Mesenchymal stem cell (in vitro differentiated cells and primary cell): ENCODE data around the gene ELFN2.

ENCODE experiments used
- DNase-seq: peaks from one replicate; pipeline ENCODE4 v3.0.0-alpha.2; 2013
- H2AFZ ChIP-seq: one replicate; pipeline ENCODE4 v1.6.1; 2013; ENCODE audit warnings: low read depth, mild to moderate bottlenecking, control low read depth, inconsistent platforms, low read length, moderate library complexity
- H2AK5ac ChIP-seq: 2 replicates; pipeline ENCODE4 v1.6.1; 2013; ENCODE audit warnings: low read length, moderate library complexity, mild to moderate bottlenecking, inconsistent platforms; ENCODE audit not compliant: severe bottlenecking
- H2BK120ac ChIP-seq: one replicate; pipeline ENCODE4 v1.6.1; 2013; ENCODE audit warnings: low read depth, mild to moderate bottlenecking, inconsistent platforms, low read length, moderate library complexity
- H2BK12ac ChIP-seq, 2 experiments: one replicate each; pipeline ENCODE4 v1.6.1; 2013; ENCODE audit warnings: inconsistent platforms in 2 of 2, low read length in 2 of 2, mild to moderate bottlenecking in 2 of 2, moderate library complexity in 2 of 2, control low read depth in 1 of 2
- H2BK15ac ChIP-seq: one replicate; pipeline ENCODE4 v1.6.1; 2013; ENCODE audit warnings: mild to moderate bottlenecking, low read depth, inconsistent platforms; ENCODE audit not compliant: poor library complexity, severe bottlenecking
- H2BK5ac ChIP-seq: 2 replicates; pipeline ENCODE4 v1.6.1; 2013; ENCODE audit warnings: low read depth, mild to moderate bottlenecking, low read length, control low read depth, inconsistent platforms; ENCODE audit not compliant: poor library complexity, severe bottlenecking
- H3K14ac ChIP-seq, 2 experiments: one replicate each; pipeline ENCODE4 v1.6.1; 2013; ENCODE audit warnings: inconsistent platforms in 2 of 2, low read length in 2 of 2, control low read depth in 1 of 2, mild to moderate bottlenecking in 1 of 2, moderate library complexity in 1 of 2
- H3K18ac ChIP-seq, 2 experiments: one replicate each; pipeline ENCODE4 v1.6.1; 2013; ENCODE audit warnings: inconsistent platforms in 2 of 2, low read length in 2 of 2, control low read depth in 1 of 2, low read depth in 1 of 2, mild to moderate bottlenecking in 1 of 2
- H3K23ac ChIP-seq, 2 experiments: one replicate each; pipeline ENCODE4 v1.6.1; 2013; ENCODE audit warnings: inconsistent platforms in 2 of 2, low read length in 2 of 2, mild to moderate bottlenecking in 2 of 2, moderate library complexity in 2 of 2, control low read depth in 1 of 2
- H3K27ac ChIP-seq: 2 replicates; pipeline ENCODE4 v1.5.1; 2013; ENCODE audit warnings: mild to moderate bottlenecking, moderate library complexity, low read length, control low read depth, inconsistent platforms; ENCODE audit not compliant: poor library complexity, severe bottlenecking
- H3K27me3 ChIP-seq, 2 experiments: 2 replicates each; pipeline versions ENCODE4 v1.6.1 to v1.7.0; 2013; ENCODE audit warnings: low read length in 2 of 2, mild to moderate bottlenecking in 2 of 2, moderate library complexity in 2 of 2, control low read depth in 1 of 2, inconsistent platforms in 1 of 2; ENCODE audit not compliant: control insufficient read depth in 1 of 2, insufficient read depth in 1 of 2
- H3K36me3 ChIP-seq, 2 experiments: 2 replicates each; pipeline versions ENCODE4 v1.6.1 to v1.7.0; 2013; ENCODE audit warnings: low read length in 2 of 2, control low read depth in 1 of 2, inconsistent platforms in 1 of 2, low read depth in 1 of 2, mild to moderate bottlenecking in 1 of 2; ENCODE audit not compliant: insufficient read depth in 2 of 2, control insufficient read depth in 1 of 2
- H3K4ac ChIP-seq, 2 experiments: one replicate each; pipeline ENCODE4 v1.6.1; 2013; ENCODE audit warnings: inconsistent platforms in 2 of 2, low read length in 2 of 2, mild to moderate bottlenecking in 2 of 2, moderate library complexity in 2 of 2, control low read depth in 1 of 2, low read depth in 1 of 2
- H3K4me1 ChIP-seq: 2 replicates; pipeline ENCODE4 v1.6.1; 2013; ENCODE audit warnings: low read depth, low read length, control low read depth; ENCODE audit not compliant: control insufficient read depth, insufficient read depth
- H3K4me2 ChIP-seq: 2 replicates; pipeline ENCODE4 v1.6.1; 2013; ENCODE audit warnings: low read length, mild to moderate bottlenecking, inconsistent platforms; ENCODE audit not compliant: poor library complexity, severe bottlenecking
- H3K4me3 ChIP-seq, 2 experiments: 2 replicates each; pipeline versions ENCODE4 v1.5.1 to v1.7.0; 2013; ENCODE audit warnings: low read length in 2 of 2, mild to moderate bottlenecking in 2 of 2, control low read depth in 1 of 2, low read depth in 1 of 2; ENCODE audit not compliant: insufficient read depth in 1 of 2
- H3K79me1 ChIP-seq: replicated peaks from 2 replicates; pipeline ENCODE4 v1.6.1; 2013; ENCODE audit warnings: mild to moderate bottlenecking, control low read depth, low read length, inconsistent platforms; ENCODE audit not compliant: poor library complexity, severe bottlenecking
- H3K9ac ChIP-seq: 2 replicates; pipeline ENCODE4 v1.7.0; 2013; ENCODE audit warnings: mild to moderate bottlenecking, low read length, moderate library complexity
- H3K9me3 ChIP-seq: 2 replicates; pipeline ENCODE4 v1.7.0; 2013; ENCODE audit warnings: mild to moderate bottlenecking, low read length; ENCODE audit not compliant: control insufficient read depth
- H4K8ac ChIP-seq: one replicate; pipeline ENCODE4 v1.6.1; 2013; ENCODE audit warnings: inconsistent platforms, mild to moderate bottlenecking, low read length, moderate library complexity
- H4K91ac ChIP-seq: one replicate; pipeline ENCODE4 v1.6.1; 2013; ENCODE audit warnings: mild to moderate bottlenecking, low read length, inconsistent platforms
- WGBS: methylation state at CpG from one replicate; pipeline ENCODE4 v1.1.7; 2013; ENCODE audit warnings: mixed read lengths; 5-methylcytosine and 5-hydroxymethylcytosine counted together

ELFN2 gene

DNA sequence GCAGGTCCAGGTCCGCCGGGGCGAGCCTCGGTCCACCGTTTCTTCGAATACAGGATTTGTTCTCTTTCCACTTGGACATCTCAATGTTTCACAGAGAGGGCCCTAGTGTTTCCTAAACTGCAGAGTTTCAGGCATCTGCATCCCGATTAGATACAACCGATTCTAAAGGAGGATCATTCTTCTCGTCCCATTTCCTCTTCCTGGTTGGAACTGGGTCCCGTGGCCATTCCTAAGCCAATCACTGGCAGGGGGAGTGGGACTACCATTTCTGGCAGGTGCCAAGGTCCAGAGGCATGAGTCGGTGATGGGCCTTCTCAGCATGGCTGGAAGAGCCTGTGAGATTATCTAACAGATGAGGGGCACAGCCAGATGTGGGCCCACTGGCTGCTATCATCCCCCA lies 68.9 kb downstream of the ELFN2 start:
- H3K4me3 ChIP-seq, result no peak overlapping the region
- H3K4me1 ChIP-seq, result peaks cover 29% of the 10 kb centered on the region
- no peak for DNase-seq
- H3K14ac ChIP-seq, result no peak overlapping the region
- H3K18ac ChIP-seq, result no peak overlapping the region
- H2AFZ ChIP-seq, result no peak overlapping the region
- 91% methylated on average over 11 of the region's 11 CpGs for WGBS
- peaks cover 0 to 95% of the 10 kb centered on the region in 2 experiments for H3K27me3 ChIP-seq
- H3K9me3 ChIP-seq, result no peaks in the 10 kb centered on the region
- H3K23ac ChIP-seq, result no peak overlapping the region
- no peak overlapping the region for H3K27ac ChIP-seq
- no peak overlapping the region for H3K9ac ChIP-seq
- H2BK15ac ChIP-seq, result no peak overlapping the region
- H4K8ac ChIP-seq, result no peak overlapping the region
- H3K79me1 ChIP-seq, result no peaks in the 10 kb centered on the region
- no peak overlapping the region for H3K4me2 ChIP-seq
- peak overlapping the region; percentile 1 for H2AK5ac ChIP-seq
- no peak overlapping the region for H4K91ac ChIP-seq
- H3K36me3 ChIP-seq, result peaks cover 0 to 10% of the 10 kb centered on the region in 2 experiments
- H2BK120ac ChIP-seq, result no peak overlapping the region
- no peak overlapping the region for H3K4ac ChIP-seq
- no peak overlapping the region for H2BK12ac ChIP-seq
- H2BK5ac ChIP-seq, result no peak overlapping the region

DNA sequence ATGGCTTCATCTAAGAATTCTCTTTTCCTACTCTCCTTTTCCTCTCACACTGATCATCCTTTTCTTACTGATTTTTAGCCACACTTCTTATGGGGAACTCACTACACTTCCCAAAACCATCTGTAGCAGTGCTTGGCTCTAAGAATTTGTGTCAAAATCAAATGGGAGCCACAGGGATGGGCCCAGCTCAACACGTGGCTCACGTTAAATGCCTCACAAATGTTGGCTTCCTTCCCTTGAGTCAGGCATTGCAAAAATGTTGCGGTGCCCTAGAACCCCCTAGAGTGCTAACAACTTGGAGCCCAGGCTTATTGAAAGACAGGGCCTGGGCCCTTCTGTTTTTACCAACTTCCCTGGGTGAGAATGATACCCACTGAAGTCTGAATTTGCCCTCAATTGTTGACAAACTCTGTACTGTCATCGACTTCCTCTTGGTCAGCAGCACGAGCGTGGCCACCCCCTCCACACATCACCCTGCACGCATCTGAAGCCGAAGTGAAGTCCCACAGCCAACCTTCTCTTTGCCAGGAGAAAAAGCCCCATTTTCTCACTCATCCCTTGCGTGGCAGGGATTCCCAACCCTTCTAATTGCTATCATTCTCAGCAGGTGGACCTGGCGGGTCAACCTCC lies 69.7 kb downstream of the ELFN2 start:
- H3K23ac ChIP-seq, result no peak overlapping the region

GRCh38 chr22:37356922-37357321 lies 70.4 kb downstream of the ELFN2 start:
- Histone ChIP-seq H3K14ac (no peak overlapping the region), H3K4me3 (no peak overlapping the region), H2AFZ (no peak overlapping the region), H2BK5ac (no peak overlapping the region), H3K9ac (no peak overlapping the region), H3K4me1 (peaks cover 38% of the 10 kb centered on the region), H4K8ac (no peak overlapping the region), H3K4me2 (no peak overlapping the region), H2BK12ac (no peak overlapping the region), H3K79me1 (no peaks in the 10 kb centered on the region), H3K27me3 (peaks cover 0 to 95% of the 10 kb centered on the region in 2 experiments), H4K91ac (no peak overlapping the region), H3K4ac (no peak overlapping the region), H2BK15ac (no peak overlapping the region), H3K27ac (no peak overlapping the region), H3K23ac (no peak overlapping the region), H3K18ac (no peak overlapping the region), H2AK5ac (no peak overlapping the region), H3K9me3 (no peaks in the 10 kb centered on the region), H3K36me3 (peaks cover 0 to 3% of the 10 kb centered on the region in 2 experiments), H2BK120ac (no peak overlapping the region)
- WGBS, result 88% methylated on average over 8 of the region's 8 CpGs
- DNase-seq, result no peak

More for the DNA sequence above, 69.7 kb downstream of the ELFN2 start:
- no peaks in the 10 kb centered on the region for H3K79me1 ChIP-seq
- no peak overlapping the region for H2BK5ac ChIP-seq
- H3K9me3 ChIP-seq, result no peaks in the 10 kb centered on the region
- H3K4ac ChIP-seq, result no peak overlapping the region
- WGBS, result 90% methylated on average over 10 of the region's 10 CpGs
- peaks cover 36% of the 10 kb centered on the region for H3K4me1 ChIP-seq
- H4K8ac ChIP-seq, result no peak overlapping the region
- no peak overlapping the region for H2BK12ac ChIP-seq
- H2AK5ac ChIP-seq, result peak overlapping the region; percentile 13
- H3K27ac ChIP-seq, result no peak overlapping the region
- H2AFZ ChIP-seq, result no peak overlapping the region
- peaks cover 0 to 6% of the 10 kb centered on the region in 2 experiments for H3K36me3 ChIP-seq
- H3K18ac ChIP-seq, result no peak overlapping the region
- no peak overlapping the region for H4K91ac ChIP-seq
- H3K4me2 ChIP-seq, result no peak overlapping the region
- no peak overlapping the region for H3K9ac ChIP-seq
- H3K4me3 ChIP-seq, result no peak overlapping the region
- no peak for DNase-seq
- no peak overlapping the region for H3K14ac ChIP-seq
- H2BK15ac ChIP-seq, result no peak overlapping the region
- no peak overlapping the region for H2BK120ac ChIP-seq
- H3K27me3 ChIP-seq, result peaks cover 0 to 95% of the 10 kb centered on the region in 2 experiments

DNA sequence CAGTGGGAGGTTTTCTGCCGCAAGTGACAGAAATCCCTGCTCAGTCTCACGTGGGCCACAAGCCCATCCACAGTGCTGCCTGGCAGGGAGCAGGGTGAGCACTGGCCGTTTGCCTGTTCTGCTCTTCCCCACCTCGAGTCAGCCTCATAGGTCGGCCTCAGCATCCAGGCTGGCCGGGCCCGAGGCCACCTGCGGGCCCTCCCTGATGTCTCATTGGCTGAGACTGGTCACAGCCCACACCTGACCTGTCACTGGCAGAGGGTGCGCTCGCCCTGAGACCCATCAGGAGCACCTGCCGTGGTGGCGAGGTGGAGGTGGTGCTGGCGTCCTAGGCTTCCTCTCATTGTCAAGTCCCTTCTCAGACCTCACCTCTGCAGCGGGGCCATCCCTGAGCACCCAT lies 72.1 kb downstream of the ELFN2 start:
- H3K4ac ChIP-seq, result no peak overlapping the region
- no peak overlapping the region for H3K4me2 ChIP-seq
- no peak overlapping the region for H2BK5ac ChIP-seq
- no peak for DNase-seq
- no peak overlapping the region for H3K18ac ChIP-seq
- H4K91ac ChIP-seq, result no peak overlapping the region
- peaks cover 0 to 84% of the 10 kb centered on the region in 2 experiments for H3K27me3 ChIP-seq
- no peak overlapping the region for H3K23ac ChIP-seq
- 80% methylated on average over 14 of the region's 14 CpGs for WGBS
- peak overlapping the region; percentile 80 for H2AK5ac ChIP-seq
- no peaks in the 10 kb centered on the region for H3K79me1 ChIP-seq
- H3K14ac ChIP-seq, result peak overlapping the region in 1 of 2 experiments; percentile 14
- H3K9ac ChIP-seq, result no peak overlapping the region
- no peak overlapping the region for H2AFZ ChIP-seq
- H2BK120ac ChIP-seq, result no peak overlapping the region
- no peak overlapping the region for H2BK15ac ChIP-seq
- peak overlapping the region; percentile 33 for H4K8ac ChIP-seq
- peaks cover 44% of the 10 kb centered on the region for H3K4me1 ChIP-seq
- H3K36me3 ChIP-seq, result peaks cover 0 to 3% of the 10 kb centered on the region in 2 experiments
- no peak overlapping the region for H2BK12ac ChIP-seq
- H3K27ac ChIP-seq, result no peak overlapping the region
- H3K9me3 ChIP-seq, result no peaks in the 10 kb centered on the region
- no peak overlapping the region for H3K4me3 ChIP-seq
